Dedifferentiated amniotic fluid mesenchymal stem cell (primary cell): ENCODE data around the gene MIAT.
"Not testable (repeated sequence)": the region's sequence is repeated elsewhere in the genome, so short reads cannot be mapped to it uniquely, and the experiment has no call there.

Experiments used
- DNase-seq: peaks from one replicate; pipeline ENCODE4 v3.0.0-alpha.2; 2016; ENCODE audit errors: extremely low spot score

Gene MIAT

GRCh38 chr22:26700462-26700861, 43.1 kb downstream of the MIAT start:
- no peak for DNase-seq

- DNase-seq, result no peak
Observed at GRCh38 chr22:26700886-26701285, 43.5 kb downstream of the MIAT start.

GRCh38 chr22:26701323-26701722, 43.9 kb downstream of the MIAT start:
- DNase-seq, result no peak

GRCh38 chr22:26702906-26703830, 45.8 kb downstream of the MIAT start:
- DNase-seq, result no peak

GRCh38 chr22:26705379-26705778, 48.0 kb downstream of the MIAT start:
- not testable (repeated sequence) for DNase-seq

- DNase-seq, result no peak
Observed at GRCh38 chr22:26707090-26707489, 49.7 kb downstream of the MIAT start.

GRCh38 chr22:26707581-26707980, 50.2 kb downstream of the MIAT start:
- no peak for DNase-seq

GRCh38 chr22:26708256-26709009, 51.0 kb downstream of the MIAT start:
- no peak for DNase-seq

GRCh38 chr22:26709617-26710390, 52.4 kb downstream of the MIAT start:
- DNase-seq, result peak; percentile 57

- no peak for DNase-seq
Observed at GRCh38 chr22:26711205-26711963, 54.0 kb downstream of the MIAT start.

- DNase-seq, result no peak
Observed at GRCh38 chr22:26712158-26712557, 54.8 kb downstream of the MIAT start.

GRCh38 chr22:26713823-26714449, 56.5 kb downstream of the MIAT start:
- DNase-seq, result no peak

GRCh38 chr22:26714971-26715370, 57.6 kb downstream of the MIAT start:
- no peak for DNase-seq

GRCh38 chr22:26715392-26715936, 58.1 kb downstream of the MIAT start:
- DNase-seq, result no peak

- no peak for DNase-seq
Observed at GRCh38 chr22:26718488-26718887, 61.1 kb downstream of the MIAT start.

GRCh38 chr22:26718905-26719304, 61.5 kb downstream of the MIAT start:
- peak; percentile 69 for DNase-seq

GRCh38 chr22:26722159-26722558, 64.8 kb downstream of the MIAT start:
- peak; percentile 22 for DNase-seq

- no peak for DNase-seq
Observed at GRCh38 chr22:26724414-26724813, 67.0 kb downstream of the MIAT start.

- no peak for DNase-seq
Observed at GRCh38 chr22:26725012-26725676, 67.8 kb downstream of the MIAT start.
